B cell (primary cell): Measurements from ENCODE around the gene CCDC6. TPM values are rescaled to one million over a fixed set of nuclear protein-coding genes. Genes with fewer than 3 reads are reported as not detected.
A peak's percentile ranks its signal among the peaks of the same experiment; 100 is the strongest.

Source experiments
- ATAC-seq: fragments of 200-7000 bp; cut with Tn5 transposase; one replicate; pipeline ENCODE4 v1.10.0; 2021; ENCODE audit warnings: low read depth, mild to moderate bottlenecking, moderate number of reproducible peaks, moderate library complexity
- CTCF ChIA-PET: fragments of 350-600 bp; sonication (Branson Sonifier 250); formaldehyde crosslinking; loops from one replicate; lab custom pipeline; 2021; ENCODE audit warnings: antibody characterized with exemption, inconsistent platforms; lab: Charles Lee
- POLR2A ChIA-PET: fragments of 350-600 bp; sonication (Branson Sonifier 250); formaldehyde crosslinking; loops from one replicate; lab custom pipeline; 2021; ENCODE audit warnings: antibody characterized with exemption; lab: Charles Lee
- DNase-seq: peaks from one replicate; pipeline ENCODE4 v3.0.0; 2013
- H2AFZ ChIP-seq: 2 replicates; pipeline ENCODE4 v1.6.1; 2012; ENCODE audit warnings: mild to moderate bottlenecking, low read depth, low read length; ENCODE audit not compliant: insufficient read depth, poor library complexity, severe bottlenecking
- H3K27ac ChIP-seq, 2 donors: 1 replicate in 1 of 2; 2 replicates in 1 of 2; pipeline ENCODE4 v1.5.1; 2012 to 2013; ENCODE audit warnings: low read length in 2 of 2, mild to moderate bottlenecking in 2 of 2, moderate library complexity in 1 of 2
- H3K27me3 ChIP-seq, 4 experiments: fragments of 200-600 bp in 1 of 4; sonication (generic) in 1 of 4; replicated peaks in 1 of 4; 1 replicate in 2 of 4; 2 replicates in 2 of 4; pipeline versions ENCODE4 v1.6.1 to v1.7.0; 2013 to 2016; ENCODE audit warnings: low read length in 3 of 4, mild to moderate bottlenecking in 2 of 4, mixed read lengths in 1 of 4, moderate library complexity in 1 of 4; ENCODE audit not compliant: insufficient read depth in 4 of 4, control insufficient read depth in 3 of 4; ENCODE audit errors: control extremely low read depth in 1 of 4
- H3K36me3 ChIP-seq, 2 experiments: replicated peaks in 1 of 2; 1 replicate in 1 of 2; 2 replicates in 1 of 2; pipeline versions ENCODE4 v1.6.1 to v1.7.1; 2013; ENCODE audit warnings: low read length in 1 of 2; ENCODE audit not compliant: insufficient read depth in 2 of 2, control insufficient read depth in 1 of 2; ENCODE audit errors: control extremely low read depth in 1 of 2, extremely low read depth in 1 of 2
- H3K4me1 ChIP-seq, 2 donors: fragments of 200-600 bp in 1 of 2; sonication (generic) in 1 of 2; 1 replicate in 1 of 2; 2 replicates in 1 of 2; pipeline versions ENCODE4 v1.5.1 to v1.6.1; 2013 to 2017; ENCODE audit warnings: low read length in 2 of 2; ENCODE audit not compliant: control insufficient read depth in 2 of 2, insufficient read depth in 2 of 2
- H3K4me2 ChIP-seq: replicated peaks from 2 replicates; pipeline ENCODE3; 2012; ENCODE audit warnings: mild to moderate bottlenecking, low read depth, low read length; ENCODE audit not compliant: poor library complexity, severe bottlenecking
- H3K4me3 ChIP-seq, 5 experiments: fragments of 200-600 bp in 1 of 5; sonication (generic) in 1 of 5; 1 replicate in 3 of 5; 2 replicates in 2 of 5; pipeline versions ENCODE4 v1.5.1 to v1.7.0; 2011 to 2016; ENCODE audit warnings: low read length in 4 of 5, mild to moderate bottlenecking in 4 of 5, low read depth in 2 of 5, control low read depth in 1 of 5, moderate library complexity in 1 of 5; ENCODE audit not compliant: insufficient read depth in 1 of 5; ENCODE audit errors: control extremely low read depth in 1 of 5, extremely low read depth in 1 of 5
- H3K79me2 ChIP-seq: fragments of 200-600 bp; sonication (generic); one replicate; pipeline ENCODE4 v1.6.0; 2016; ENCODE audit warnings: low read length; ENCODE audit not compliant: control insufficient read depth, insufficient read depth
- H3K9ac ChIP-seq: fragments of 200-600 bp; sonication (generic); 2 replicates; pipeline ENCODE4 v1.6.1; 2017; ENCODE audit warnings: mild to moderate bottlenecking, low read length, moderate library complexity
- H3K9me3 ChIP-seq, 3 donors: one replicate each; pipeline versions ENCODE4 v1.6.1 to v1.7.1; 2013; ENCODE audit warnings: low read length in 2 of 3; ENCODE audit not compliant: control insufficient read depth in 2 of 3, insufficient read depth in 1 of 3; ENCODE audit errors: control extremely low read depth in 1 of 3
- H4K20me1 ChIP-seq: 2 replicates; pipeline ENCODE4 v1.6.0; 2012; ENCODE audit warnings: mild to moderate bottlenecking, low read length; ENCODE audit not compliant: insufficient read depth, control insufficient read depth, poor library complexity, severe bottlenecking
- H3K27ac Mint-ChIP-seq: one replicate; pipeline ENCODE4 v1.8.0; 2021; ENCODE audit warnings: mixed read lengths
- H3K27me3 Mint-ChIP-seq: one replicate; pipeline ENCODE4 v1.8.0; 2021; ENCODE audit warnings: mixed read lengths
- H3K4me1 Mint-ChIP-seq: one replicate; pipeline ENCODE4 v1.8.0; 2021; ENCODE audit warnings: mixed read lengths
- H3K4me3 Mint-ChIP-seq: one replicate; pipeline ENCODE4 v1.8.0; 2021; ENCODE audit warnings: mixed read lengths
- H3K9me3 Mint-ChIP-seq: one replicate; pipeline ENCODE4 v1.8.0; 2022; ENCODE audit warnings: mixed read lengths; ENCODE audit not compliant: insufficient read depth
- EZH2 ChIP-seq: IDR thresholded peaks from 2 replicates; pipeline ENCODE4 v1.6.1; 2012; ENCODE audit warnings: borderline replicate concordance, low read depth, mild to moderate bottlenecking, moderate library complexity, low read length; ENCODE audit not compliant: insufficient read depth, poor library complexity, severe bottlenecking
- WGBS: methylation state at CpG from one replicate; pipeline ENCODE4 v1.1.5; 2013; ENCODE audit warnings: missing lambda C conversion rate; ENCODE audit not compliant: insufficient coverage; 5-methylcytosine and 5-hydroxymethylcytosine counted together
- intact Hi-C: fragments of 100-400 bp; cut with micrococcal nuclease; formaldehyde crosslinking; loops from one replicate; pipeline ENCODE4 v1.10.0; 2022
- polyA plus RNA-seq: library from polyadenylated mRNA; depleted of rRNA; stranded (reverse); fragments of >200 nt; gene quantifications from 2 replicates; pipeline ENCODE4 v1.2.3, GENCODE V29; 2012
- total RNA-seq, 2 donors: library from RNA; stranded (reverse); fragments of 120-200 nt in 1 of 2; gene quantifications; 1 replicate in 1 of 2; 2 replicates in 1 of 2; pipeline versions ENCODE4 v1.2.3 to v1.2.4, GENCODE V29; 2013 to 2022
- TF ChIP-seq, protein P1 (sequence below): fragments of 200-600 bp; IDR thresholded peaks from one replicate; pipeline ENCODE4 v1.8.0; 2022; ENCODE audit warnings: antibody characterized with exemption, mild to moderate bottlenecking

The CCDC6 gene
- total and polyA plus RNA-seq, 2 donors (not counting 1 experiment from before 2014, with no cell fraction given): 18.2 to 30.1 TPM

DNA sequence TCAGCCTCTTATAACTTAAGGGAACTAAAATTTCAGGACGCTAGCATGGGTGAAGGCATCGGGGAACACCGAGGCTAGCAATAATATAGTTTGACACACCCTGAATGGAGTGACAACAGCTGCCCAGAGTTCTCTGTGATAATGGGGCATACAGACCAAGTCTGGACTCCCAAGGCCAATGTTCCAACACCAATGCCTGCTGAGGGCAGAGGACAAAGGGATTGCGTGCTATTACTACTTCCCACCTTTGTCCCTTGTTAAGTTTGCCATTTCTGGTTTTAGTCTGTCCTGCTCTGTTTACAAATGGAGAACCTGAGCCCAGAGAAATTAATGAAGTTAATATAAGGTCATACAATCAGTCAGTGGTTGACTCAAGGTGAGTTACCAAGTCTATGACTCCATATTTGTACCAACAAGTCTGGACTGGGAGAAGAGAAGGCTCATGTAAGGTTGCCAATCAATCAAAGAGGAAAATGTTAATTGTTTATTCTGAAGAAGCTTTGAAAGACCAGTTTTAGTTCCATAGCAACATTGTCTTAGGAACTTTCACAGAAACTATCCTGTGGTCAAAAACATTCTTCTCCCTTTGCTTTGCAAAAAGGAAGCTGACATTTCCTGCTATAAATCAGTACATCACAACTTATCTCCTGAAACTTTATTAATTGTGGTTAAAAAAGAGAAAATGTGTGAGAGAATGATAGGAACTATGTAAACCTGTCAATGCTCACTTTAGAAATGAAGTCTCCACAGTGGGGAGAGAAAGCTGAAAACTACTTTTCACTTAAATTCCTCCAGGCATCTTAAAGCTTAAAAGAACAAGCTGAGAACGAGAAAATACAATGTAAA lies 74.5 kb downstream of the CCDC6 start:
- no peak for TF ChIP-seq EZH2
- TF ChIP-seq, protein P1, sequence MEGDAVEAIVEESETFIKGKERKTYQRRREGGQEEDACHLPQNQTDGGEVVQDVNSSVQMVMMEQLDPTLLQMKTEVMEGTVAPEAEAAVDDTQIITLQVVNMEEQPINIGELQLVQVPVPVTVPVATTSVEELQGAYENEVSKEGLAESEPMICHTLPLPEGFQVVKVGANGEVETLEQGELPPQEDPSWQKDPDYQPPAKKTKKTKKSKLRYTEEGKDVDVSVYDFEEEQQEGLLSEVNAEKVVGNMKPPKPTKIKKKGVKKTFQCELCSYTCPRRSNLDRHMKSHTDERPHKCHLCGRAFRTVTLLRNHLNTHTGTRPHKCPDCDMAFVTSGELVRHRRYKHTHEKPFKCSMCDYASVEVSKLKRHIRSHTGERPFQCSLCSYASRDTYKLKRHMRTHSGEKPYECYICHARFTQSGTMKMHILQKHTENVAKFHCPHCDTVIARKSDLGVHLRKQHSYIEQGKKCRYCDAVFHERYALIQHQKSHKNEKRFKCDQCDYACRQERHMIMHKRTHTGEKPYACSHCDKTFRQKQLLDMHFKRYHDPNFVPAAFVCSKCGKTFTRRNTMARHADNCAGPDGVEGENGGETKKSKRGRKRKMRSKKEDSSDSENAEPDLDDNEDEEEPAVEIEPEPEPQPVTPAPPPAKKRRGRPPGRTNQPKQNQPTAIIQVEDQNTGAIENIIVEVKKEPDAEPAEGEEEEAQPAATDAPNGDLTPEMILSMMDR: no peak
- no peak for DNase-seq
- Histone ChIP-seq H3K27me3 (no peaks in the 10 kb centered on the region), H3K4me1 (peaks cover 30 to 42% of the 10 kb centered on the region in 2 donors), H3K4me3 (no peak overlapping the region), H3K36me3 (peaks cover 0 to 37% of the 10 kb centered on the region in 2 experiments), H3K79me2 (peaks cover 69% of the 10 kb centered on the region), H3K27ac (peak overlapping the region in 1 of 2 donors; percentile 50), H3K4me2 (no peak overlapping the region), H2AFZ (no peak overlapping the region), H3K9ac (no peak overlapping the region), H3K9me3 (no peaks in the 10 kb centered on the region), H4K20me1 (peaks cover 20% of the 10 kb centered on the region)
- no peak for ATAC-seq
- H3K9me3 Mint-ChIP-seq: no peaks in the 10 kb centered on the region
- POLR2A ChIA-PET: no interaction called here
- no peak overlapping the region for H3K4me3 Mint-ChIP-seq
- CTCF ChIA-PET: interaction anchor here (0.6 to 9.9 kb wide), 15 partner anchors 11 to 1533 kb away, joined by 3 to 70 read pairs (median 5); partner anchors contain the start of gene CCDC6
- H3K27ac Mint-ChIP-seq: peak overlapping the region; percentile 53
- H3K4me1 Mint-ChIP-seq: peaks cover 70% of the 10 kb centered on the region
- WGBS: 95% methylated on average over 3 of the region's 5 CpGs
- H3K27me3 Mint-ChIP-seq: no peaks in the 10 kb centered on the region
- intact Hi-C loops: loop anchor here (5.0 kb wide), 4 partner anchors 35 to 405 kb away; no protein-coding TSS in a partner anchor
